K562 (cell line): ENCODE data around the gene GTF2H4. TPM values are rescaled to one million over a fixed set of nuclear protein-coding genes. Genes with fewer than 3 reads are reported as not detected.

Experiments
- ATAC-seq: fragments of 200-7000 bp; cut with Tn5 transposase; 3 replicates; pipeline ENCODE4 v1.9.1; 2020; ENCODE audit warnings: moderate library complexity
- BruUV-seq: library from RNA; stranded (reverse); fragments of 400-500 nt; replicated peaks from 2 replicates; lab custom pipeline; 2021; lab: Mats Ljungman, UMichigan
- CTCF ChIA-PET: fragments of 300-600 bp; formaldehyde crosslinking; extraction: SDS; loops from one replicate; lab custom pipeline; 2021; ENCODE audit warnings: low intra/inter-chr PET ratio; lab: Yijun Ruan, JAX
- POLR2A ChIA-PET: fragments of 300-600, 350-650 bp; sonication (Branson Sonifier 250); formaldehyde crosslinking; extraction: SDS; loops from one replicate; lab custom pipeline; 2021; ENCODE audit warnings: antibody characterized with exemption, inconsistent platforms; lab: Yijun Ruan, JAX
- DNase-seq, 4 experiments: peaks; one replicate each; pipeline versions ENCODE4 v3.0.0 to v3.0.0-alpha.2; 2011 to 2018; ENCODE audit warnings: low spot score in 3 of 4, mixed read lengths in 3 of 4; ENCODE audit errors: extremely low read depth in 1 of 4
- FAIRE-seq: peaks from 2 replicates; lab custom pipeline; 2011; peaks lifted over from hg19 to GRCh38; lab: Jason Lieb, UNC
- H2AFZ ChIP-seq: 2 replicates; pipeline ENCODE4 v1.6.0; 2011; ENCODE audit warnings: low read depth, low read length, control low read depth, inconsistent platforms
- H3K27ac ChIP-seq: fragments of 200-600 bp; 3 replicates; pipeline ENCODE4 v1.8.0; 2011; ENCODE audit warnings: low read depth, mild to moderate bottlenecking, control low read depth, inconsistent platforms, low read length, moderate library complexity, mixed read lengths; ENCODE audit errors: extremely low read depth
- H3K27me3 ChIP-seq, 2 experiments: fragments of 300-600 bp in 1 of 2; 2 replicates in 1 of 2; 3 replicates in 1 of 2; pipeline versions ENCODE4 v1.6.0 to v1.8.0; 2011; ENCODE audit warnings: inconsistent platforms in 2 of 2, low read length in 2 of 2, mild to moderate bottlenecking in 1 of 2, mixed read lengths in 1 of 2, moderate library complexity in 1 of 2; ENCODE audit not compliant: control insufficient read depth in 2 of 2, insufficient read depth in 2 of 2
- H3K36me3 ChIP-seq: fragments of 300-600 bp; 3 replicates; pipeline ENCODE4 v1.8.0; 2011; ENCODE audit warnings: mild to moderate bottlenecking, low read length, inconsistent platforms; ENCODE audit not compliant: control insufficient read depth, insufficient read depth
- H3K4me1 ChIP-seq, 2 experiments: fragments of 200-600 bp in 1 of 2; replicated peaks in 1 of 2; 2 replicates in 1 of 2; 3 replicates in 1 of 2; pipeline versions ENCODE4 v1.5.1 to v1.8.0; 2011; ENCODE audit warnings: inconsistent platforms in 2 of 2, low read length in 2 of 2, mild to moderate bottlenecking in 1 of 2, mixed read lengths in 1 of 2, moderate library complexity in 1 of 2; ENCODE audit not compliant: control insufficient read depth in 2 of 2, insufficient read depth in 2 of 2
- H3K4me2 ChIP-seq: 2 replicates; pipeline ENCODE4 v1.6.1; 2011; ENCODE audit warnings: low read length, control low read depth, inconsistent platforms, mixed read lengths; ENCODE audit not compliant: insufficient read depth
- H3K4me3 ChIP-seq: fragments of 200-600 bp; sonication (generic), shearing (Covaris generic); 2 replicates; pipeline ENCODE4 v1.5.1; 2016; ENCODE audit warnings: control low read depth, inconsistent platforms
- H3K79me2 ChIP-seq: fragments of 200-600 bp; 3 replicates; pipeline ENCODE4 v1.8.0; 2011; ENCODE audit warnings: low read length, inconsistent platforms; ENCODE audit not compliant: control insufficient read depth, insufficient read depth
- H3K9ac ChIP-seq, 2 experiments: 2 replicates each; pipeline versions ENCODE4 v1.6.0 to v1.6.1; 2011; ENCODE audit warnings: low read depth in 2 of 2, low read length in 2 of 2, control low read depth in 1 of 2, inconsistent platforms in 1 of 2, mild to moderate bottlenecking in 1 of 2, mixed read lengths in 1 of 2; ENCODE audit not compliant: insufficient read depth in 1 of 2
- H3K9me1 ChIP-seq: one replicate; pipeline ENCODE4 v1.6.0; 2011; ENCODE audit warnings: inconsistent platforms, mild to moderate bottlenecking, low read length, moderate library complexity; ENCODE audit not compliant: control insufficient read depth, insufficient read depth
- H3K9me3 ChIP-seq: replicated peaks from 2 replicates; pipeline ENCODE4 v1.5.1; 2011; ENCODE audit warnings: low read depth, low read length, inconsistent platforms; ENCODE audit not compliant: control insufficient read depth, insufficient read depth
- H4K20me1 ChIP-seq: replicated peaks from 2 replicates; pipeline ENCODE4 v1.6.1; 2011; ENCODE audit warnings: low read length, inconsistent platforms, mixed read lengths; ENCODE audit not compliant: control insufficient read depth, insufficient read depth
- AFF1 ChIP-seq, 2 experiments: fragments of 450-650 bp; IDR thresholded peaks; 2 replicates each; pipeline ENCODE4 v1.6.1; 2018; ENCODE audit warnings: mild to moderate bottlenecking in 2 of 2, low read depth in 1 of 2; ENCODE audit not compliant: partially characterized antibody in 2 of 2
- AFF4 ChIP-seq: sonication (generic); formaldehyde crosslinking; IDR thresholded peaks from 2 replicates; pipeline ENCODE4 v1.8.0; 2023; ENCODE audit warnings: mild to moderate bottlenecking, missing genetic modification reagents
- ETV5 ChIP-seq: sonication (generic); formaldehyde crosslinking; IDR thresholded peaks from 2 replicates; pipeline ENCODE4 v1.4.0; 2020; ENCODE audit warnings: low read depth, mild to moderate bottlenecking, missing genetic modification reagents
- EWSR1 ChIP-seq: fragments of 450-650 bp; IDR thresholded peaks from 2 replicates; pipeline ENCODE4 v1.6.1; 2018; ENCODE audit warnings: borderline replicate concordance, mild to moderate bottlenecking, low read depth, moderate library complexity; ENCODE audit not compliant: partially characterized antibody
- HNRNPH1 ChIP-seq: fragments of 200-400 bp; formaldehyde crosslinking; optimal IDR thresholded peaks from 2 replicates; pipeline ENCODE3; 2017; ENCODE audit warnings: low read depth, mild to moderate bottlenecking, low read length, moderate library complexity
- MBD2 ChIP-seq: sonication (generic); IDR thresholded peaks from 2 replicates; pipeline ENCODE4 v1.6.1; 2016; ENCODE audit warnings: low read depth, borderline replicate concordance
- PBX2 ChIP-seq, 2 experiments: IDR thresholded peaks in 1 of 2; conservative IDR thresholded peaks in 1 of 2; 2 replicates each; pipeline ENCODE4 v1.6.1; 2016; ENCODE audit warnings: low read depth in 2 of 2, mild to moderate bottlenecking in 1 of 2, missing compliant biosample characterization in 1 of 2, missing genetic modification characterization in 1 of 2, moderate library complexity in 1 of 2
- WGBS: fragments of 100-300 bp; shearing (Covaris generic); methylation state at CpG from one replicate; pipeline ENCODE4 v1.1.6; 2016; ENCODE audit warnings: low coverage, mixed read lengths; ENCODE audit not compliant: insufficient coverage; ENCODE audit errors: missing lambda C conversion rate; 5-methylcytosine and 5-hydroxymethylcytosine counted together
- in situ Hi-C: fragments of 300-500 bp; cut with MboI; formaldehyde crosslinking; loops from 4 replicates; pipeline ENCODE4 v1.15.0; 2018; ENCODE audit warnings: inconsistent platforms, mixed read lengths
- intact Hi-C: fragments of 100-400 bp; cut with micrococcal nuclease; formaldehyde crosslinking; loops from 2 replicates; pipeline ENCODE4 v1.14.2; 2022
- polyA plus RNA-seq, 8 experiments: library from polyadenylated mRNA; depleted of rRNA in 4 of 8; stranded (reverse) in 5 of 8; unstranded in 3 of 8; fragments of >200 nt; fragmentation: Nextera tagmentation in 2 of 8; fragmentation: Illumina TruSeq in 1 of 8; extraction: Ambion mirVana in 2 of 8; extraction: Trizol in 1 of 8; gene quantifications; 2 replicates each; pipeline versions ENCODE4 v1.2.1 to v1.2.3, GENCODE V29; 2011 to 2014; ENCODE audit warnings: inconsistent platforms in 1 of 8, missing spikeins in 1 of 8
- total RNA-seq, 7 experiments: library from RNA; depleted of rRNA in 6 of 7; stranded (reverse); fragments of >200 nt in 6 of 7; fragmentation: Illumina TruSeq in 2 of 7; extraction: Trizol in 2 of 7; gene quantifications; 2 replicates each; pipeline versions ENCODE4 v1.2.1 to v1.2.3, GENCODE V29; 2011 to 2021; ENCODE audit warnings: low replicate concordance in 1 of 7

Gene GTF2H4
- total and polyA plus RNA-seq, 9 of the 15 experiments (the other 6 are each of a cell fraction or from before 2014, with no cell fraction given): 3.6 to 86.1 (median 39.6) TPM

- FAIRE-seq (no peak), DNase-seq (no peak), ATAC-seq (no peak)
- WGBS: 79% methylated on average over 16 of the region's 16 CpGs
- H4K20me1 ChIP-seq: no peaks in the 10 kb centered on the region
- H2AFZ ChIP-seq: 0 out of 2 replicates have a peak overlapping the region, but pooled peaks have one; percentile 23
- H3K79me2 ChIP-seq: peaks cover 12% of the 10 kb centered on the region
- in situ Hi-C loops: no loop called here
- no peak overlapping the region for H3K4me2 ChIP-seq
- H3K4me1 ChIP-seq: peaks cover 76 to 79% of the 10 kb centered on the region in 2 experiments
- ChIA-PET CTCF (no interaction called here), POLR2A (interaction anchor here (0.6 to 1.6 kb wide), 7 partner anchors 8 to 141 kb away, joined by 3 to 4 read pairs (median 3); no protein-coding TSS in a partner anchor)
- no peaks in the 10 kb centered on the region for H3K9me3 ChIP-seq
- H3K36me3 ChIP-seq: no peaks in the 10 kb centered on the region
- H3K27me3 ChIP-seq: no peaks in the 10 kb centered on the region
- TF ChIP-seq HNRNPH1 (no peak), AFF4 (no peak), EWSR1 (no peak), PBX2 (CRISPR knock-in tag; IDR thresholded peaks at IDR 0.05; ENCODE audit: low read depth) (no peak), PBX2 (tag; conservative IDR thresholded peaks at IDR 0.05; ENCODE audit: low read depth) (no peak), AFF1 (IDR thresholded peaks at IDR 0.05; ENCODE audit: low read depth in 1 of 2, partially characterized antibody in 2 of 2) (no peak), MBD2 (no peak), ETV5 (CRISPR knock-in tag) (no peak)
- peak overlapping the region in 1 of 2 experiments; percentile 77; a peak in 2 of 4 replicates for H3K9ac ChIP-seq
- no TSS peak for BruUV-seq
- H3K4me3 ChIP-seq: no peak overlapping the region
- intact Hi-C loops: no loop called here
- H3K27ac ChIP-seq: no peak overlapping the region
- no peaks in the 10 kb centered on the region for H3K9me1 ChIP-seq
Measured at GRCh38 chr6:30880698-30881252, 27.2 kb upstream of the GTF2H4 start.
